ENCODE measurements around the gene SNPH.

DNA sequence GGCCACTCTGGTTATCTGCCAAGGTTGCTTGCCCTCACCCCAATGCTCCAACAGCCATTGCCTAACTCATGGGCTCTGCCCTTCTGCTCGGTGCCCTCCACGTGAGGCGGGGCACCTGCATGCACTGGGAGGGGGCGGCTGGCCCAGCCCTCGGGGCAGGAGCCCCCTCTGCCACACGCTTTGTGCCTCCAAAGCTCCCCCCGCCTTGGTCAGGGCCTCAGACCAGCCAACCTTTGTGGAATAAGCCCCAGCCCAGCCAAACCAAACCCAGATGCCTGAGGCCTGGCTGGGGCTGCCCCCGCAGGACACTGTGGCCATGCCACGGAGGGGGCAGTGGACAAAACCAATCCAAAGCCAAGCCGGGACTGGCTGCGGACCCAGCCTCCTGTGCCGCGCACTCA lies 41.5 kb downstream of the SNPH start:
- TF ChIP-seq, protein P1, sequence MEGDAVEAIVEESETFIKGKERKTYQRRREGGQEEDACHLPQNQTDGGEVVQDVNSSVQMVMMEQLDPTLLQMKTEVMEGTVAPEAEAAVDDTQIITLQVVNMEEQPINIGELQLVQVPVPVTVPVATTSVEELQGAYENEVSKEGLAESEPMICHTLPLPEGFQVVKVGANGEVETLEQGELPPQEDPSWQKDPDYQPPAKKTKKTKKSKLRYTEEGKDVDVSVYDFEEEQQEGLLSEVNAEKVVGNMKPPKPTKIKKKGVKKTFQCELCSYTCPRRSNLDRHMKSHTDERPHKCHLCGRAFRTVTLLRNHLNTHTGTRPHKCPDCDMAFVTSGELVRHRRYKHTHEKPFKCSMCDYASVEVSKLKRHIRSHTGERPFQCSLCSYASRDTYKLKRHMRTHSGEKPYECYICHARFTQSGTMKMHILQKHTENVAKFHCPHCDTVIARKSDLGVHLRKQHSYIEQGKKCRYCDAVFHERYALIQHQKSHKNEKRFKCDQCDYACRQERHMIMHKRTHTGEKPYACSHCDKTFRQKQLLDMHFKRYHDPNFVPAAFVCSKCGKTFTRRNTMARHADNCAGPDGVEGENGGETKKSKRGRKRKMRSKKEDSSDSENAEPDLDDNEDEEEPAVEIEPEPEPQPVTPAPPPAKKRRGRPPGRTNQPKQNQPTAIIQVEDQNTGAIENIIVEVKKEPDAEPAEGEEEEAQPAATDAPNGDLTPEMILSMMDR (IDR thresholded peaks at IDR 0.05) = no peak
- no peak for TF ChIP-seq POLR2A (IDR thresholded peaks at IDR 0.05)
